NCI-H2081 (cell line): ENCODE data around the gene ADAMTSL1.

Source experiments
- DNase-seq, 2 experiments: peaks; one replicate each; lab custom pipeline; 2025; lab: John Stamatoyannopoulos, UW

The ADAMTSL1 gene

GRCh38 chr9:18467696-18468095 is 6.3 kb upstream of the ADAMTSL1 start:
- DNase-seq = no peak

GRCh38 chr9:18472435-18472834 is 1.5 kb upstream of the ADAMTSL1 start:
- DNase-seq = no peak

GRCh38 chr9:18472841-18473251 is 1.1 kb upstream of the ADAMTSL1 start:
- DNase-seq = no peak

GRCh38 chr9:18474783-18475182 is 830 bp downstream of the ADAMTSL1 start:
- DNase-seq = no peak

- DNase-seq = no peak
These were observed 3.2 kb downstream of the ADAMTSL1 start for GRCh38 chr9:18477121-18477660.

GRCh38 chr9:18477719-18478118 is 3.8 kb downstream of the ADAMTSL1 start:
- no peak for DNase-seq

- no peak for DNase-seq
These were observed 4.8 kb downstream of the ADAMTSL1 start for GRCh38 chr9:18478501-18479361.

- DNase-seq = no peak
These were observed 5.5 kb downstream of the ADAMTSL1 start for GRCh38 chr9:18479405-18479804.

- no peak for DNase-seq
These were observed 6.7 kb downstream of the ADAMTSL1 start for GRCh38 chr9:18480662-18481093.

GRCh38 chr9:18482371-18482770 is 8.4 kb downstream of the ADAMTSL1 start:
- no peak for DNase-seq

- DNase-seq = no peak
These were observed 11.8 kb downstream of the ADAMTSL1 start for GRCh38 chr9:18485714-18486113.

GRCh38 chr9:18487611-18488010 is 13.7 kb downstream of the ADAMTSL1 start:
- no peak for DNase-seq

GRCh38 chr9:18488886-18489285 is 14.9 kb downstream of the ADAMTSL1 start:
- no peak for DNase-seq

- DNase-seq = no peak
These were observed 15.9 kb downstream of the ADAMTSL1 start for GRCh38 chr9:18489861-18490260.

GRCh38 chr9:18490641-18491370 is 16.9 kb downstream of the ADAMTSL1 start:
- DNase-seq = no peak

- DNase-seq = no peak
These were observed 18.7 kb downstream of the ADAMTSL1 start for GRCh38 chr9:18492612-18493011.

- no peak for DNase-seq
These were observed 19.6 kb downstream of the ADAMTSL1 start for GRCh38 chr9:18493451-18493993.

- no peak for DNase-seq
These were observed 21.1 kb downstream of the ADAMTSL1 start for GRCh38 chr9:18495065-18495464.

GRCh38 chr9:18496256-18497000 is 22.5 kb downstream of the ADAMTSL1 start:
- DNase-seq = no peak

GRCh38 chr9:18499062-18499461 is 25.1 kb downstream of the ADAMTSL1 start:
- no peak for DNase-seq

GRCh38 chr9:18499980-18500379 is 26.0 kb downstream of the ADAMTSL1 start:
- DNase-seq = no peak

- DNase-seq = no peak
These were observed 26.5 kb downstream of the ADAMTSL1 start for GRCh38 chr9:18500451-18500850.
